ENCODE results near the gene GPHB5.
"Not testable (repeated sequence)": the region's sequence is repeated elsewhere in the genome, so short reads cannot be mapped to it uniquely, and the experiment has no call there.

- TF ChIP-seq CTCF (IDR thresholded peaks at IDR 0.05); POLR2AphosphoS5 (IDR thresholded peaks at IDR 0.05; ENCODE audit: low read depth, low read length); REST (IDR thresholded peaks at IDR 0.05; ENCODE audit: insufficient read depth in 1 of 2, low read depth in 2 of 2, low read length in 1 of 2); SIN3A (IDR thresholded peaks at IDR 0.05; ENCODE audit: borderline replicate concordance, insufficient read depth, low read depth, low read length); TCF7L2 (IDR thresholded peaks at IDR 0.05; ENCODE audit: low read depth, low read length): not testable (repeated sequence)
Observed at GRCh38 chr14:63279933-63280332, 38.8 kb downstream of the GPHB5 start.

All from Panc1 (cell line).